IPS DF 4.7 (cell line): ENCODE results near the gene MBTPS1.

Experiments
- DNase-seq: peaks from one replicate; pipeline ENCODE4 v3.0.0-alpha.2; 2013; ENCODE audit warnings: low spot score; ENCODE audit errors: extremely low read depth

MBTPS1 gene

GRCh38 chr16:84098939-84099338, 17.8 kb downstream of the MBTPS1 start:
- DNase-seq, result no peak

GRCh38 chr16:84096447-84097005, 20.2 kb downstream of the MBTPS1 start:
- no peak for DNase-seq

DNA sequence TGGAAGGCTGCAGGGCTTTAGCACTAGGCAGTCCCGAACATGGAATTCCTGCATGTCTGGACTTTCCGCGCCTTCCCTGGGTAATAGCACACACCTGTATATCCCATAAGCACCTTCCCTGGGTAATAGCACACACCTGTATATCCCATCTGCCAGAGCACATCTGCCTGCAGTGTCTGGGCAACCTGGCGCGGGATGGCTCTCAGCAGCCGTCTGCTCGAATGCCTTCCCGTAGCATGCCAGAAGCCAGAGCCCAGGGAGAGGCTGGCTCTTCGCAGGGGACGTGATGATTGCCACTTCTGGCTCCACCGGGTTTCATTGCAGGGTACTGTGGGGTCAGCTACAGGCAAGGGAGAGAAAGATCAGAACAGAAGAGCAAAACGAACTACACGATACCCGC, 21.3 kb downstream of the MBTPS1 start:
- no peak for DNase-seq

- no peak for DNase-seq
Measured at GRCh38 chr16:84093879-84094270, 22.9 kb downstream of the MBTPS1 start.

GRCh38 chr16:84093120-84093878, 23.4 kb downstream of the MBTPS1 start:
- DNase-seq, result no peak

GRCh38 chr16:84091460-84091859, 25.3 kb downstream of the MBTPS1 start:
- no peak for DNase-seq

- DNase-seq, result no peak
Measured at GRCh38 chr16:84090211-84090610, 26.5 kb downstream of the MBTPS1 start.

DNA sequence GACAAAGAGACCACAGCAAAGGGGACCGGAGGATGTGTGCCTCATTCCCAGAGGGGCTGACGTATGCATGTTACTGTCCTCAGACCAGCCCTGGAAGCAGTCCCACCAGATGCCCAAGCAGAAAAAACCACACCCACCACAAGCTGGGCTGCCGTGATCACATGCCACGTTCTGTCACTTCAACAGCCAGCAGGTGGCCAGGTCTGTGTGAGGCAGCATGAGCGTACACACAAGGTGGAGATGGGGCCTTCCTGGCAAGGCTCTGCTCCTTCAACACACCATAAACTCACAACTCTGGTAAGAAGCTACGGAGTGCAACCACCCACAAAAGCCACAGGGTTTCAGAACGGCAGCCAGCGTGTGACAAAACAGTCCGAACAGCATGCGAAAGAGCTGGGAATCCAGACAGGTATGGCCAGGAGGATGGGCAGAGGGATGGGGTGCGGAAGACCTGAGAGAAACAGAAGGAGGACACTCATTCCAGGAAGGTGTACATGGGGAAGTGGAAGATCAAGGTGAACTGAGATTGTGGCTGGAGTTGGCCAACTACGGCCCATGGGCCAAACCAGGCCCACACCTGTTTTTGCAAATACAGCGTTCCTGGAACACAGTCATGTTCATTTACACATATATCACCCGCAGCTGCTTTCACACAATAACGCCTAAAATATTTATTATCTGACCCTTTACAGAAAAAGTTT, 27.9 kb downstream of the MBTPS1 start:
- DNase-seq, result no peak

DNA sequence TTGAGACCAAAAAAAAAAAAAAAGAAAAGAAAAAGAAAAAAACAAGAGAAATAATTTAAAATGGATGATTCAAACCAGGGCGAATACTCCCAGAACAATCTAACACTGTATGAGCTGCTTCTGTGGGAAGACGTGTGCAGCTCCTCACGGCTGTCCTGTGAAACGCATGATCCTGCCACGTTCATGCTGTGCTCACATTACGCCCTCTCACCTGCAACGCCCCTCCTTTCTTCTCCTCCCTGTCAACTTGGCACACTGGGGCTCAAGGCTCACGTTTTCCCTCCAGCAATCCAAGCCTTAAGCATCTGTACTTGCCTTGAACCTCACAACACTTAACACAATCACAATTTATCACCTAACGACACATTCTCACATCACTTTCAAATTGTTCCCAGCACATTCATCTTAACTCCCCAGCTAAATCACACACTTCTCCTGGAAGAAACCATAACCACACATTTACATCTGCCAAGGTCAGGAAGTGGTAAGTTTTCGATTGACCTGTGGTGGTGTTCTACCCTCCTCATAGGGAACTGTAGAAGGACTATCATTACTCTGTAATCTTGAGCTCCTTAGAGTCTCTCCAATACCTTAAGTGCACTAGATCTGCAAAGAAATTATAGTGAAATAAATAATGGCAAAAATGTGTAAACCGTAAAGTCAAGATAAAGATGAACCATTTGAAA, 29.1 kb downstream of the MBTPS1 start:
- no peak for DNase-seq

DNA sequence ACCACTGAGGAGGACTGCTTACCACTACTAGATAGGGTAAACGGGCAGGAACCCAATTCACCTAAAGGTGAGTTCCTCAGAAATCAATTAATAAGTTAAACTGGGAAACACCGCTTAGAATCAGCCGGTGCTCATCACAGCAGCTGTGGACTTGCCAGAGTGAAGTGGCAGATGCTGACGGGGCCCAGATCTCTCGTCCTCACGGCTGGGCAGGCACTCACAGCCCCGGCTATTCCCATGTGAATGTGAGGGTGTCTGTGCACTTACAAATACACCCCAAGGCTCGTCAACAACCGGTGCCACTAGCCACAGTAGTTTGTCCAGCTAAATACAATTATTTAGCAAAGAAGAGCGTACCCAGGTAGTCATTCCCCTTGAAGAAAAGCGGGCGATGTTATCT, 29.7 kb downstream of the MBTPS1 start:
- no peak for DNase-seq

DNA sequence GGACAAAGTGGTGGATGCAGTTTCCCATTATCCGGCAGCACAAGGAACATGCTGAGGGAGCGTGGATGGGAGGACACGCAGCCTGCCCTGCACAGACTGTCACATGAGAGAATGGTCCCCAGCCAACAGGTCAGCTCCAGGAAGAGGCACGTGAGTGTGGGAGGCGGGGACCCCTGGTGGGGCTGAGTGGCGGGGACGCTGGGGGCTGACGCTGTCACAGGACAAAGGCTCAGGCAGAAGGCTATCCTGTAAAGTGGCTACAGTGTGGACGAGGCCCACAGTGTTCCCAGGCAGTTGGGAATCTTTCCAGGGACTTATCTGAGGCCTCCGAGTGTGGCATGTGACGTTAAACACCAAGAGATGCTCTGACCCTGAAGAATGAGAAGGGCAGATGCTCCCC, 30.4 kb downstream of the MBTPS1 start:
- no peak for DNase-seq

DNA sequence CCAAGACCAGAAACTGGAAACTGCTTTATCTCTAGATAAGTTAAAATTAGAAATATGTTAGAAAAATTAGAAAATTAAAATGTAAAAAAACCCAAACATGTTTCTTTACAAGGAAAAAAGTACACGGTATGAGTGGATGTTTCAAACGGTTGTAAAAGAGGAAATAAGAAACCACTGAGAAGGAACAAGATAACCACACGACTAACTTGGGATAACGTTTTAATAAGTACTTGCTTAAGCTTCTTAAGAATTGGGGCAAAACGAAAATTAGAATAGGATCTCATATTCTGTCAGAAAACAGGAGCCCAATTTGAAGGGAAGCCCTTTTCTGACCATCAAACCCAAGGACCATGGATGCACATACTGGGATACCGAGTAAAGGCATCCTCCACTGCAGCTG, 31.0 kb downstream of the MBTPS1 start:
- DNase-seq, result no peak

- DNase-seq, result no peak
Measured at GRCh38 chr16:84085271-84085667, 31.5 kb downstream of the MBTPS1 start.

- DNase-seq, result peak; percentile 36
Measured at GRCh38 chr16:84084570-84085270, 32.0 kb downstream of the MBTPS1 start.

DNA sequence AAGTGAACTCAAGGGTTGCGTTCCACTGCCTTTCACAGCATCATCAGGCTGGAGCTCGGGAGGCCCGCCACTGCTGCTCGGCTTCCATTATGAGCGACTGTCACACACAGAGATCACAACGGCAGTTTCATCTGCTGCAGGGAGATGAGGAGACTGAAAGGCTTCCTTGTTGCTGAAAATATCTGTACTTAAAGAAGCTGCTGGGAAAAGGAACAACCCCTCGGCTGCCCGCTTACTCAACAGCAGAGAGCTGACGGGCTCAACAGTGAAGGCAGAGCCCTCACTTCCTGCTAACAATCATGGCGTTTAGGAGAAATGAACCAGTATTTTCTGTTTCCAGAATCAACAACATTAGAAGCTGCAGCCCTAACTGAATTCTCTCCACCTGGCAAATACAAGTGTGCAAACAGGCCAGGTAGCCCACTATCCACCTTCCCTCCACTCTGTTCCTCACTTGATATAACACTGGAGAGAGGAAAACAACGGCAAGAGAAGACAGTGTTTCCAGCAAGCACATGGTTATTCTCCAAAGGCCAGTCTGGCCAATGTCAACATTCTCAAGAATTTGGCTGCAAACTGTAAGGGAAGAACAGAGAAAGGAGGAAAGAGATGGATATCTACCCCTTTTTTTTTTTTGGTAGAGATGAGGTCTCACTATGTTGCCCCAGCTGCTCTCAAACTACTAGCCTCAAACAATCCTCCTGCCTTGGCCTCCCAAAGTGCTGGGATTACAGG, 33.7 kb downstream of the MBTPS1 start:
- DNase-seq, result no peak

- DNase-seq, result no peak
Measured at GRCh38 chr16:84082110-84082509, 34.6 kb downstream of the MBTPS1 start.

DNA sequence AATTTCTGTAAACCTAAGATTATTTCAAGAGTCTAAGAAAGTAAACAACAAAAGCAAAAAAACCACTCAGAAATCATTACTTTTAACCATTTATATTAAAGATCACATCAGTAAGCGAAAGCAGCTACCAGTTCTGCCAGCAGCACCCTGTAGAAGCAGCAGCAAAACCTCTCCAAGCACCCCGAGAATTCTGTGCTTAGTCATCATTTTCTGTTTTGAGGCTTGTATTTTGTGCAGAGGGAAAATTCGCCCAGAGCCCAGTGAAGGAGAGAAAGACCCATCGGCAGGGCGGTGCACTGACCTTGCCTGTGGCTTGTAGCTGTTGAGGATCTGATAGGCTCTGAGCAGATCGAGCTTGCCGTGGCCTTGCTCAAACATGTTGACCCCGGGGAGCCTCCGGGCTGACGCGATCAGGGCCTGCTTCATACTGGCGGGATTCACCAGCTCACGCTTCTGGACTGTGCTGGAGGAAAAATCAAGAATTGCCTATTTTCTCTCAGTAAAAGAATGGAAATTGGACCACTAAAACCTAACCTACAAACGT, 35.2 kb downstream of the MBTPS1 start:
- DNase-seq, result no peak

DNA sequence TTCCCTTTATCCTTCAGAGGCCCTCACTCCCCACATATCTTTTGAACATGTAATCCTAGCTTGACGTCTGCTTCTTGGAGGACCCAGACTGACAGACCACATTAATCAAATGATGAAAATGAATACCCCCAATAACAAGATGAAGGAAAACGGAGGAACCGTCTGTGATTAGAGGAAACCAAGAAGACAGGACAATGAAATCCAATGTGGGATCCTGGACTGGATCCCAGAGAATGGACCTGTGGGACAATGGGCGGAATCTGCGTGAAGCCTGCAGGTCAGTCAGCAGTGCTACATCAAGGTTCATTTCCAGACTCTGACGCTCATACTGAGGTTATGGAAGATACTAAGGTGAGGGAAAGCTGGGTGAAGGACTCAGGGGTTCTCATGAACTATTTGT, 35.9 kb downstream of the MBTPS1 start:
- DNase-seq, result no peak

DNA sequence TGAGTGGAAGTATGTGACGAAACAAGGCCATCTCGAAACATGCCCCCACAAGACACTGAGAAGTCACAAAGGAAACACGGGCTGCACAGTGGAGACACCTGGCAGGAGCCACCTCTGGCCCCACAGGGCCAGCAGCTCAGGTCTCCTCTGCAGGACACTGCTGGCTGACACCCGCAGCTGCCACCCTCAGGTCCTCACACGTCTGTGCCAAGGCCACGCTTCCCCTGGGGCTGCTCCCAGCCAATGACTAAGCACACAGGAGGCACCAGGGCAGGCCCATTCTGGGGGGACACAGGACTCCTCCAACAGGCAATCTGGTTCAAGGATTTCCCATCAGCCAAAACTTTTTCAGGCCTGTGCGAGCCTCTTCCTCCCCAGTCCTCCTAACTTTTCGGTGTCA, 36.4 kb downstream of the MBTPS1 start:
- DNase-seq, result no peak

GRCh38 chr16:84079664-84080063, 37.1 kb downstream of the MBTPS1 start:
- DNase-seq, result no peak

- no peak for DNase-seq
Measured at GRCh38 chr16:84075376-84075775, 41.4 kb downstream of the MBTPS1 start.
